ENCODE measurements around the gene PRR19.
"Not testable (repeated sequence)": the region's sequence is repeated elsewhere in the genome, so short reads cannot be mapped to it uniquely, and the experiment has no call there.

The PRR19 gene

DNA sequence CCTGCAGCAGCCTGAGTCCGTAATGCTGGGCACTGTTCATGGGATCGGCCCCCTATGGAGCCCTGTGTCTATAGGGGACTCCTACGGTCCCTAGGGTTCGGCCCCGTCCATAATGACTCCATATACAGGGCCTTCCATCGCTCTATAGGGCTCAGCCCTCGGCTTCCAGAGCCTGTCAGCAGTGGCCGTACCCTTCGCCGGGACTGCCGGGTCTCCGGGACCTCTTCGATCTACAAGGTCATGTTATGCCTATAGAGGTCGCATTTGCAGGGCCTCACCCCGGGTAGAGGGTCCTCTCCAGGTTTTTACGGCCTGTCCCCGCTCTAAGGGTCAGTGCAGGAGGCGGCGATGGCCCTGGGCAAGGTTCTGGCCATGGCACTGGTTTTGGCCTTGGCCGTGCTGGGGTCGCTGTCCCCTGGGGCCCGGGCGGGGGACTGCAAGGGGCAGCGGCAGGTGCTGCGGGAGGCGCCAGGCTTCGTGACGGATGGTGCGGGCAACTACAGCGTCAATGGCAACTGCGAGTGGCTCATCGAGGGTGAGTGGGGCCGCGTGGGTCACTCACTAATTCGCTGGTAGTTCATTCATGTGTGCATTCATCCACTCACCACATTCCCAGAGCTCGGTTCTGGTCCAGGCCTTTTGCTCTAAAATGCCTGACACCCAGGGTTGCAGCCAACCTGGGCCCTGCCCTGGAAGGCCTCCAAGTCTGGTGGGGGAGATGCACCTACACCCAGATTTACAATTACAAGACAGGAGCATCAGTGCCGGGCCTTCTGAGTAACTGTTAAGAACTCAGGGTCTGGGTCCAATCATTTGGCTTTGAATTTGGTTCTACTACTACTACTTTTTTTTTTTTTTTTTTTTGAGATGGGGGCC is 24.2 kb downstream of the PRR19 start:
- no peak for DNase-seq (ENCODE audit: low read depth in 3 of 3)

DNA sequence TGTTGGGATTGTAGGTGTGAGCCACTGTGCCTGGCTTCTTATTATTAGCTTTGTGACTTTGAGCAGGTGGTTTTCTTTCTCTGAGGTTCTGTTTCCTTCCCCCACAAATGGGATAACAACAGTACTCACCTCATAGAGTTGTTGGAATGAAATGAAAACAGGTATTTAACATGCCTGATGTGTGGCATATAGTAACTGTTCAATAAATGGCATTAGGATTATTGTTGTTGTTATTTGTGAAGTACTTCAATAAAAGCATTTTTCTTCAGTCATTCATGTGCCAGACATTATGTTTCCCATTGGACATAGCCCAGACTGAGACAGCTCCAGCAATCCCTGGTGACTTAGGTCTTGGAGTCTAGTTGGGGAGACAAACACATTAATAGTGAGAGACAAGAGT is 25.0 kb downstream of the PRR19 start:
- no peak for DNase-seq (ENCODE audit: low read depth in 3 of 3)

- no peak for DNase-seq (ENCODE audit: low read depth in 3 of 3)
Observed at GRCh38 chr19:42327381-42327780, 25.4 kb downstream of the PRR19 start.

DNA sequence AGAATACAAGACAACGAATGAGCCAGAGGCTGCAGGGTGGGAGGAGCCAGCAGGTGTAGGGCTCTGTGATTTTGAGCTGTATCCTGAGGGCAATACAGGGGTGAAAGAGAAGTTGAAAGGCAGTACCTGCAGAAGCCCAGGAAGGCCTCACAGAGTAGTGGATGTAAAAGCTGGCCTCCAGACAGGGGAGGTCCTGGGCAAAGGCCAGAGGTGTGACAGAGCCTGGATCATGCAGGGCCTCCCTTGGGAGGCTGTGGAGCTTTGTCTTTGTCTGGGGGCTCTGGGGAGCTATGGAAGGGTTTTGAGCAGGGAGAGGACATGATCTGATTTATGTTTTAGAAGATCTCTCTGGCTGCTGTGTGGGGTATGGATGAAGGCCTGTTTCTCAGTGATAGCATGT is 26.2 kb downstream of the PRR19 start:
- DNase-seq (ENCODE audit: low read depth in 3 of 3): no peak

- no peak for DNase-seq (ENCODE audit: low read depth in 3 of 3)
Observed at GRCh38 chr19:42328854-42329253, 26.9 kb downstream of the PRR19 start.

- DNase-seq (ENCODE audit: low read depth in 3 of 3): no peak
Observed at GRCh38 chr19:42330241-42330711, 28.3 kb downstream of the PRR19 start.

- DNase-seq (ENCODE audit: low read depth in 3 of 3): not testable (repeated sequence)
Observed at GRCh38 chr19:42331333-42331732, 29.4 kb downstream of the PRR19 start.

- DNase-seq (ENCODE audit: low read depth in 3 of 3): no peak
Observed at GRCh38 chr19:42332059-42332458, 30.1 kb downstream of the PRR19 start.

- DNase-seq (ENCODE audit: low read depth in 3 of 3): no peak
Observed at GRCh38 chr19:42333018-42333417, 31.1 kb downstream of the PRR19 start.

DNA sequence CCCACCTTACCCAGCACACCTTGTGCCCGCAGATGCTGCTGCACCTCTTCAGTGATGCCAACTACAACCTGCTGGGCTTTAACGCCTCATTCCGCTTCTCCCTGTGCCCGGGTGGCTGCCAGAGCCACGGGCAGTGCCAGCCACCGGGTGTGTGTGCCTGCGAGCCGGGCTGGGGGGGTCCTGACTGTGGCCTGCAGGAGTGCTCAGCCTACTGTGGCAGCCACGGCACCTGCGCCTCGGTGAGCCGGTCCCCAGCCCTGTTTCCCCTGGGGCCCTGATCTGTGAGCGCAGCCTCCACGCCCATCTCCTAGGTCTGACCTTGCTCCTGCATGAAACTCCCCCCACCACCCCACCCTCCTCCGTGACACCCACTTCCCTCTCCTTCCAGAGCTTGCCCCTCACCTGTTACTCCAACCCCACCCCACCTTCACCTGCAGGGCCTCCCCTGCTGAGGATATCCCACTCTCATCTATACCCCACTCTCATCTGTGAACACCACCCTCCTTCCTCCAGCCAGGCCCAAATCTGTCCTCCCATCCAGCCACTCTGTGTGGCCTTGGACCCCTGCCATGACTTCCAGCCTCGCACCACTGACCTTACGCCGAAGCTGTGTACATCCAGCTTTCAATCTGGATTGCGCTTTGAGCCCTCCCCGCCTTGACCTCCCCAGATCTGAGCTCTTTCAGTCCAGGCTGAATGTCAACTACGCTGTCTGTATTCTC is 32.2 kb downstream of the PRR19 start:
- DNase-seq (ENCODE audit: low read depth in 3 of 3): no peak

- DNase-seq (ENCODE audit: low read depth in 3 of 3): no peak
Observed at GRCh38 chr19:42334697-42335373, 32.9 kb downstream of the PRR19 start.

- no peak for DNase-seq (ENCODE audit: low read depth in 3 of 3)
Observed at GRCh38 chr19:42335374-42335936, 33.5 kb downstream of the PRR19 start.

- no peak for DNase-seq (ENCODE audit: low read depth in 3 of 3)
Observed at GRCh38 chr19:42335971-42336370, 34.0 kb downstream of the PRR19 start.

- DNase-seq (ENCODE audit: low read depth in 3 of 3): not testable (repeated sequence)
Observed at GRCh38 chr19:42339126-42339860, 37.4 kb downstream of the PRR19 start.

- DNase-seq (ENCODE audit: low read depth in 3 of 3): not testable (repeated sequence)
Observed at GRCh38 chr19:42339922-42340321, 38.0 kb downstream of the PRR19 start.

DNA sequence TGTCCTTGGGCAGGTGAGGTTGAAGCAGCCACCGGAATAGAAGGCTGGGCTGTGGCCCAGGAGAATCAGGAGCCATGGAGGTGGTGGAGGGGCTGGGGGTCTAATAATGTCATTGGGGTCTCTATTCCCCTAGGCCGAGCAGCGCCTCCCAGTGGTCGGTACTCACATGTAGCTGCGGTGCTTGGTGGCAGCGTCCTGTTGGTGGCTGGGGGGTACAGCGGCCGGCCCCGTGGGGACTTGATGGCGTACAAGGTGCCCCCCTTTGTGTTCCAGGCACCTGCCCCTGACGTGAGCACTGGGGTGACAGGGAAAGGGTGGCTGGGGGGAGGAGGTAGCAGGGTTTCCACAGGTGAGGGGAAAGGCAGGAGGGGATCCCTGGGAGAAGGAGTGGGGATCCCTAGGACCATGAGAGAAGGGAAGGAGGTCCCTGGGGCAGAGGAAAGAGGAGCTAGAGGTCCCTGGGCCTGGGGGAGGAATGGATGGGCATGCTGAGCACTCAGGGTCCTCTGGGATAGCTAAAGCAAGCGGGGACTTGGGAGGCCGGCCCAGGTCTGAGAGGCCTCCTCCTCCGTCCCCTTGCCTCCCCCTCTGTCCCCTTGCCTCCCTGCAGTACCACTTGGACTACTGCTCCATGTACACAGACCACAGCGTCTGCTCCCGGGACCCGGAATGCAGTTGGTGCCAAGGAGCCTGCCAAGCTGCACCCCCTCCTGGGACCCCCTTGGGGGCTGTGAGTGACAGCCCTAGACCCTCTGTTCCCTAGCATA is 41.6 kb downstream of the PRR19 start:
- DNase-seq (ENCODE audit: low read depth in 3 of 3): no peak

DNA sequence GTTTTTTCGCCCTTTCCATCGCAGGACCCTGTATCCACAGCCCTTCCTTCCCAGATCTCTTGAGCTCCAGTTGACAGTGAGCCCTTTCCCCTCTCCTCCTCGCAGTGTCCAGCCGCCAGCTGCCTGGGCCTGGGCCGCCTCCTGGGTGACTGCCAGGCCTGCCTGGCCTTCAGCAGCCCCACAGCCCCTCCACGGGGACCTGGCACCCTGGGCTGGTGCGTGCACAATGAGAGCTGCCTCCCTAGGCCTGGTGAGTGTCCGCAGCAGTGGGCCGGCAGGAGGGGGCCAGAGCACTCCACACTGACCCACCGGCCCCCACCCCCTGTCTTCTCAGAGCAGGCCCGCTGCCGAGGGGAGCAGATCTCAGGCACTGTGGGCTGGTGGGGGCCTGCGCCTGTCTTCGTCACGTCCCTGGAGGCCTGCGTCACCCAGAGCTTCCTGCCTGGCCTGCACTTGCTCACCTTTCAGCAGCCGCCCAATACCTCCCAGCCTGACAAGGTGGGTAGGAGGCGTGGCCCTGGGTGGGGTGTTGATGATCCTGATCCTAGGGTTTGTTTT is 42.5 kb downstream of the PRR19 start:
- no peak for DNase-seq (ENCODE audit: low read depth in 3 of 3)

DNA sequence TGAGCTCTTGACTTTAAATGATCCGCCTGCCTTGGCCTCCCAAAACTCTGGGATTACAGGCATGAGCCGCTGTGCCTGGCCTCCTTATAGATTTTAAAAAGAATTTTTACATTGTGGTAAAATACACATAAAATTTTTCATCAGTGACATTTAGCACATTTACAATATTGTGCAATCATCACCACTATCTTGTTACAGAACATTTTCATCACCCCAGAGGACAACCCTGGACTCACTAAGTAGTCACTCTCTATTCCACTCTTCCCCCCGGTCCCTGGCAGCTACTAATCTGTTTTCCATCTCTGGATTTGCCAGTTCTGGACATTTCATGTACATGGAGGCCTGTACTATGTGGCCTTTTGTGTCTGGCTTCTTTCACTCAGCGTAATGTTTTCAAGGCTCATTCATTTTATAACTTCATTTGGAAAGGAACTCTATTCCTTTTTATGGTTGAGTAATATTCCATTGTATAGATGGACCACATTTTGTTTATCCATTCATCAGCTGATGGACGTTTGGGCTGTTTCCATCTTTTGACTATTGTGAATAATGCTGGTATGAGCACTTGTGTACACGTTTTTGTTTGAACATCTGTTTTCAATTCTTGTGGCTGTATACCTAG is 43.4 kb downstream of the PRR19 start:
- DNase-seq (ENCODE audit: low read depth in 3 of 3): no peak

GRCh38 chr19:42348211-42348610 is 46.3 kb downstream of the PRR19 start:
- no peak for DNase-seq (ENCODE audit: low read depth in 3 of 3)

Data from stimulated activated CD4-positive, alpha-beta T cell treated with anti-CD3 and anti-CD28 coated beads, TNF-alpha, amount 100 ng/mL, for 48 hours (primary cell).